ENCODE results near the gene PPM1L. TPM values are rescaled to one million over a fixed set of nuclear protein-coding genes. Genes with fewer than 3 reads are reported as not detected.

PPM1L gene
- total and polyA plus RNA-seq, 2 donors (not counting 1 experiment from before 2014, with no cell fraction given): 1.1 to 12.0 TPM

- no peaks in the 10 kb centered on the region for H3K9me3 ChIP-seq (ENCODE audit: control extremely low read depth in 1 of 3, control insufficient read depth in 2 of 3, insufficient read depth in 1 of 3, low read length in 2 of 3)
- H2AFZ ChIP-seq (ENCODE audit: insufficient read depth, low read depth, low read length, poor library complexity, severe bottlenecking): no peak overlapping the region
- no peak overlapping the region for H3K4me2 ChIP-seq (replicated peaks; ENCODE audit: low read depth, low read length, poor library complexity, severe bottlenecking)
- Mint-ChIP-seq H3K27ac (no peak overlapping the region), H3K9me3 (ENCODE audit: insufficient read depth) (no peaks in the 10 kb centered on the region), H3K4me3 (no peak overlapping the region), H3K27me3 (no peaks in the 10 kb centered on the region), H3K4me1 (no peaks in the 10 kb centered on the region)
- no peaks in the 10 kb centered on the region for H3K27me3 ChIP-seq (replicated peaks in 1 of 4; ENCODE audit: control extremely low read depth in 1 of 4, control insufficient read depth in 3 of 4, insufficient read depth in 4 of 4, low read length in 3 of 4)
- TF ChIP-seq EZH2 (IDR thresholded peaks at IDR 0.05; ENCODE audit: borderline replicate concordance, insufficient read depth, low read depth, low read length, poor library complexity, severe bottlenecking) (no peak), CTCF (IDR thresholded peaks at IDR 0.05) (peak; percentile 53)
- H3K36me3 ChIP-seq (replicated peaks in 1 of 2; ENCODE audit: control extremely low read depth in 1 of 2, control insufficient read depth in 1 of 2, extremely low read depth in 1 of 2, insufficient read depth in 2 of 2, low read length in 1 of 2): no peaks in the 10 kb centered on the region
- H3K79me2 ChIP-seq (ENCODE audit: control insufficient read depth, insufficient read depth, low read length): no peaks in the 10 kb centered on the region
- H3K4me1 ChIP-seq (ENCODE audit: control insufficient read depth in 2 of 2, insufficient read depth in 2 of 2, low read length in 2 of 2): no peaks in the 10 kb centered on the region
- ATAC-seq (ENCODE audit: low read depth) (no peak), DNase-seq (no peak)
- H3K4me3 ChIP-seq (ENCODE audit: control extremely low read depth in 1 of 5, extremely low read depth in 1 of 5, insufficient read depth in 1 of 5, low read depth in 2 of 5, low read length in 4 of 5): no peak overlapping the region
- ChIA-PET CTCF (interaction anchor here (1.1 to 1.6 kb wide), 3 partner anchors 10 to 354 kb away, joined by 3 to 4 read pairs (median 3); no protein-coding TSS in a partner anchor), POLR2A (no interaction called here)
- intact Hi-C loops (cut with micrococcal nuclease): no loop called here
- WGBS (ENCODE audit: insufficient coverage): 44% methylated on average over 3 of the region's 4 CpGs
- no peaks in the 10 kb centered on the region for H4K20me1 ChIP-seq (ENCODE audit: control insufficient read depth, insufficient read depth, low read length, poor library complexity, severe bottlenecking)
- H3K27ac ChIP-seq (ENCODE audit: low read length in 2 of 2): no peak overlapping the region
- no peak overlapping the region for H3K9ac ChIP-seq (ENCODE audit: low read length)
These were observed 165.1 kb downstream of the PPM1L start for GRCh38 chr3:160921020-160921635.

- Histone ChIP-seq H3K9me3 (ENCODE audit: control extremely low read depth in 1 of 3, control insufficient read depth in 2 of 3, insufficient read depth in 1 of 3, low read length in 2 of 3) (no peaks in the 10 kb centered on the region), H3K9ac (ENCODE audit: low read length) (no peak overlapping the region), H3K4me1 (ENCODE audit: control insufficient read depth in 2 of 2, insufficient read depth in 2 of 2, low read length in 2 of 2) (no peaks in the 10 kb centered on the region), H4K20me1 (ENCODE audit: control insufficient read depth, insufficient read depth, low read length, poor library complexity, severe bottlenecking) (no peaks in the 10 kb centered on the region), H3K27me3 (replicated peaks in 1 of 4; ENCODE audit: control extremely low read depth in 1 of 4, control insufficient read depth in 3 of 4, insufficient read depth in 4 of 4, low read length in 3 of 4) (no peaks in the 10 kb centered on the region), H2AFZ (ENCODE audit: insufficient read depth, low read depth, low read length, poor library complexity, severe bottlenecking) (no peak overlapping the region), H3K4me2 (replicated peaks; ENCODE audit: low read depth, low read length, poor library complexity, severe bottlenecking) (no peak overlapping the region), H3K79me2 (ENCODE audit: control insufficient read depth, insufficient read depth, low read length) (no peaks in the 10 kb centered on the region), H3K27ac (ENCODE audit: low read length in 2 of 2) (no peak overlapping the region), H3K4me3 (ENCODE audit: control extremely low read depth in 1 of 5, extremely low read depth in 1 of 5, insufficient read depth in 1 of 5, low read depth in 2 of 5, low read length in 4 of 5) (no peak overlapping the region), H3K36me3 (replicated peaks in 1 of 2; ENCODE audit: control extremely low read depth in 1 of 2, control insufficient read depth in 1 of 2, extremely low read depth in 1 of 2, insufficient read depth in 2 of 2, low read length in 1 of 2) (no peaks in the 10 kb centered on the region)
- POLR2A ChIA-PET: no interaction called here
- TF ChIP-seq CTCF (IDR thresholded peaks at IDR 0.05): no peak
- no peak for TF ChIP-seq EZH2 (IDR thresholded peaks at IDR 0.05; ENCODE audit: borderline replicate concordance, insufficient read depth, low read depth, low read length, poor library complexity, severe bottlenecking)
- Mint-ChIP-seq H3K4me3 (no peak overlapping the region), H3K27me3 (no peaks in the 10 kb centered on the region), H3K27ac (no peak overlapping the region), H3K4me1 (no peaks in the 10 kb centered on the region), H3K9me3 (ENCODE audit: insufficient read depth) (no peaks in the 10 kb centered on the region)
- DNase-seq: no peak
- no peak for ATAC-seq (ENCODE audit: low read depth)
- CTCF ChIA-PET: interaction anchor here (1.1 to 1.2 kb wide), 3 partner anchors 9 to 499 kb away, joined by 3 to 4 read pairs (median 4); no protein-coding TSS in a partner anchor
- intact Hi-C loops (cut with micrococcal nuclease): no loop called here
- no CpG with 5 or more reads among the region's 1 CpG for WGBS (ENCODE audit: insufficient coverage)
These were observed 168.7 kb downstream of the PPM1L start for GRCh38 chr3:160924776-160925175.

Data from B cell (primary cell).